ENCODE measurements around the gene MEGF11. TPM values are rescaled to one million over a fixed set of nuclear protein-coding genes. Genes with fewer than 3 reads are reported as not detected.
A peak's percentile ranks its signal among the peaks of the same experiment; 100 is the strongest.

Gene MEGF11
- polyA plus RNA-seq, 6 donors from 2014 or later, result 1.00 TPM; not detected in 5

- no peaks in the 10 kb centered on the region for H3K36me3 Mint-ChIP-seq
- DNase-seq, result no peak
- no peaks in the 10 kb centered on the region for H3K4me1 Mint-ChIP-seq
- no peak for ATAC-seq (ENCODE audit: low read depth in 2 of 2)
- H3K4me3 Mint-ChIP-seq, result no peak overlapping the region
- H3K9me3 Mint-ChIP-seq, result peaks cover 0 to 2% (median 0%) of the 10 kb centered on the region in 7 donors
- H3K27me3 Mint-ChIP-seq, result peaks cover 23 to 51% (median 45%) of the 10 kb centered on the region in 3 donors
- no peak overlapping the region for H3K27ac Mint-ChIP-seq
Measured at GRCh38 chr15:66241908-66242285, 11.7 kb downstream of the MEGF11 start.

- peaks cover 23 to 57% (median 47%) of the 10 kb centered on the region in 3 donors for H3K27me3 Mint-ChIP-seq
- no peak overlapping the region for H3K27ac Mint-ChIP-seq
- H3K9me3 Mint-ChIP-seq, result peaks cover 0 to 2% (median 0%) of the 10 kb centered on the region in 7 donors
- no peak for ATAC-seq (ENCODE audit: low read depth in 2 of 2)
- no peaks in the 10 kb centered on the region for H3K4me1 Mint-ChIP-seq
- H3K36me3 Mint-ChIP-seq, result no peaks in the 10 kb centered on the region
- DNase-seq, result no peak
- no peak overlapping the region for H3K4me3 Mint-ChIP-seq
Measured at GRCh38 chr15:66241087-66241907, 12.3 kb downstream of the MEGF11 start.

GRCh38 chr15:66240240-66240794 lies 13.2 kb downstream of the MEGF11 start:
- Mint-ChIP-seq H3K9me3 (peaks cover 0 to 2% (median 0%) of the 10 kb centered on the region in 7 donors), H3K27me3 (peaks cover 23 to 61% (median 50%) of the 10 kb centered on the region in 3 donors)
- no peak for ATAC-seq (ENCODE audit: low read depth in 2 of 2)

GRCh38 chr15:66239514-66239913 lies 14.0 kb downstream of the MEGF11 start:
- Mint-ChIP-seq H3K27me3 (peaks cover 17 to 61% (median 49%) of the 10 kb centered on the region in 3 donors), H3K9me3 (no peaks in the 10 kb centered on the region), H3K4me1 (no peaks in the 10 kb centered on the region), H3K4me3 (no peak overlapping the region), H3K36me3 (no peaks in the 10 kb centered on the region), H3K27ac (no peak overlapping the region)
- ATAC-seq (ENCODE audit: low read depth in 2 of 2) (no peak), DNase-seq (no peak)

More at GRCh38 chr15:66240240-66240794, 13.2 kb downstream of the MEGF11 start:
- no peak for DNase-seq
- Mint-ChIP-seq H3K4me3 (no peak overlapping the region), H3K4me1 (no peaks in the 10 kb centered on the region), H3K36me3 (no peaks in the 10 kb centered on the region), H3K27ac (no peak overlapping the region)

GRCh38 chr15:66238318-66238717 lies 15.2 kb downstream of the MEGF11 start:
- Mint-ChIP-seq H3K27me3 (peaks cover 10 to 49% (median 44%) of the 10 kb centered on the region in 3 donors), H3K4me1 (no peaks in the 10 kb centered on the region), H3K27ac (no peak overlapping the region), H3K36me3 (no peaks in the 10 kb centered on the region), H3K9me3 (no peaks in the 10 kb centered on the region), H3K4me3 (no peak overlapping the region)
- ATAC-seq (ENCODE audit: low read depth in 2 of 2), result no peak
- DNase-seq, result no peak

GRCh38 chr15:66237513-66238235 lies 15.9 kb downstream of the MEGF11 start:
- H3K27me3 Mint-ChIP-seq, result peaks cover 10 to 44% (median 40%) of the 10 kb centered on the region in 3 donors
- H3K9me3 Mint-ChIP-seq, result no peaks in the 10 kb centered on the region
- no peak overlapping the region for H3K27ac Mint-ChIP-seq
- no peaks in the 10 kb centered on the region for H3K4me1 Mint-ChIP-seq
- DNase-seq (no peak), ATAC-seq (ENCODE audit: low read depth in 2 of 2) (no peak)
- no peak overlapping the region for H3K4me3 Mint-ChIP-seq
- no peaks in the 10 kb centered on the region for H3K36me3 Mint-ChIP-seq

GRCh38 chr15:66236806-66237375 lies 16.7 kb downstream of the MEGF11 start:
- Mint-ChIP-seq H3K9me3 (no peaks in the 10 kb centered on the region), H3K4me1 (no peaks in the 10 kb centered on the region), H3K27me3 (peaks cover 9 to 46% (median 38%) of the 10 kb centered on the region in 3 donors), H3K36me3 (no peaks in the 10 kb centered on the region), H3K4me3 (no peak overlapping the region), H3K27ac (no peak overlapping the region)
- no peak for DNase-seq
- ATAC-seq (ENCODE audit: low read depth in 2 of 2), result no peak

- Mint-ChIP-seq H3K27ac (peak overlapping the region in 1 of 6 donors; percentile 52), H3K36me3 (no peaks in the 10 kb centered on the region), H3K4me3 (no peak overlapping the region), H3K4me1 (no peaks in the 10 kb centered on the region), H3K9me3 (no peaks in the 10 kb centered on the region), H3K27me3 (peaks cover 4 to 39% (median 33%) of the 10 kb centered on the region in 3 donors)
- no peak for ATAC-seq (ENCODE audit: low read depth in 2 of 2)
- no peak for DNase-seq
Measured at GRCh38 chr15:66235866-66236265, 17.7 kb downstream of the MEGF11 start.

GRCh38 chr15:66234798-66235197 lies 18.8 kb downstream of the MEGF11 start:
- no peaks in the 10 kb centered on the region for H3K4me1 Mint-ChIP-seq
- ATAC-seq (ENCODE audit: low read depth in 2 of 2), result no peak
- DNase-seq, result no peak
- H3K9me3 Mint-ChIP-seq, result no peaks in the 10 kb centered on the region
- no peak overlapping the region for H3K27ac Mint-ChIP-seq
- H3K36me3 Mint-ChIP-seq, result no peaks in the 10 kb centered on the region
- H3K27me3 Mint-ChIP-seq, result peaks cover 4 to 39% (median 30%) of the 10 kb centered on the region in 3 donors
- H3K4me3 Mint-ChIP-seq, result peak overlapping the region in 1 of 8 donors; percentile 60

GRCh38 chr15:66233487-66234415 lies 19.8 kb downstream of the MEGF11 start:
- DNase-seq, result no peak

GRCh38 chr15:66232267-66232625 lies 21.3 kb downstream of the MEGF11 start:
- Mint-ChIP-seq H3K4me1 (peaks cover 0 to 3% (median 0%) of the 10 kb centered on the region in 3 donors), H3K9me3 (no peaks in the 10 kb centered on the region), H3K36me3 (no peaks in the 10 kb centered on the region), H3K4me3 (no peak overlapping the region), H3K27me3 (peaks cover 0 to 36% (median 27%) of the 10 kb centered on the region in 3 donors), H3K27ac (peak overlapping the region in 1 of 6 donors; percentile 56)
- DNase-seq, result no peak
- ATAC-seq (ENCODE audit: low read depth in 2 of 2), result no peak

More at GRCh38 chr15:66233487-66234415, 19.8 kb downstream of the MEGF11 start:
- no peaks in the 10 kb centered on the region for H3K36me3 Mint-ChIP-seq
- no peak overlapping the region for H3K4me3 Mint-ChIP-seq
- no peak for ATAC-seq (ENCODE audit: low read depth in 2 of 2)
- H3K27me3 Mint-ChIP-seq, result peaks cover 0 to 39% (median 27%) of the 10 kb centered on the region in 3 donors
- no peak overlapping the region for H3K27ac Mint-ChIP-seq
- peaks cover 0 to 3% (median 0%) of the 10 kb centered on the region in 3 donors for H3K4me1 Mint-ChIP-seq
- H3K9me3 Mint-ChIP-seq, result no peaks in the 10 kb centered on the region

GRCh38 chr15:66231394-66232266 lies 21.9 kb downstream of the MEGF11 start:
- Mint-ChIP-seq H3K9me3 (no peaks in the 10 kb centered on the region), H3K36me3 (no peaks in the 10 kb centered on the region), H3K4me1 (peaks cover 0 to 3% (median 0%) of the 10 kb centered on the region in 3 donors), H3K27me3 (peaks cover 0 to 30% (median 22%) of the 10 kb centered on the region in 3 donors), H3K27ac (peak overlapping the region in 1 of 6 donors; percentile 56), H3K4me3 (no peak overlapping the region)
- no peak for DNase-seq
- no peak for ATAC-seq (ENCODE audit: low read depth in 2 of 2)
